T-helper 17 cell (primary cell): Measurements from ENCODE around the gene PRPS2. TPM values are rescaled to one million over a fixed set of nuclear protein-coding genes. Genes with fewer than 3 reads are reported as not detected.

Experiments used
- total RNA-seq, 4 donors: library from RNA in 2 of 4; stranded (reverse) in 2 of 4; gene quantifications; one replicate each; pipeline ENCODE4 v1.2.3 and lab custom pipeline; 2022 to 2026

PRPS2 gene
- total RNA-seq, 2 donors from 2014 or later: 16.8 to 21.3 TPM

Other genes with a start within 250 kb of the PRPS2 start
- under 1 TPM in 1 of 2 donors, not detected in 1; 0.42 TPM for gene TLR7, start 75.7 kb downstream of the PRPS2 start, total RNA-seq
- under 1 TPM in 1 of 2 donors, not detected in 1; 0.85 TPM for gene TLR8, start 115.2 kb downstream of the PRPS2 start, total RNA-seq
- gene TMSB4X, start 183.7 kb downstream of the PRPS2 start, total RNA-seq: 1,000 to 10,000 TPM; 5,781 to 7,183 TPM